Measurements from ENCODE around the gene RNF166. TPM values are rescaled to one million over a fixed set of nuclear protein-coding genes. Genes with fewer than 3 reads are reported as not detected.

RNF166 gene
- total RNA-seq, 1 donor from 2014 or later: 21.4 TPM

DNA sequence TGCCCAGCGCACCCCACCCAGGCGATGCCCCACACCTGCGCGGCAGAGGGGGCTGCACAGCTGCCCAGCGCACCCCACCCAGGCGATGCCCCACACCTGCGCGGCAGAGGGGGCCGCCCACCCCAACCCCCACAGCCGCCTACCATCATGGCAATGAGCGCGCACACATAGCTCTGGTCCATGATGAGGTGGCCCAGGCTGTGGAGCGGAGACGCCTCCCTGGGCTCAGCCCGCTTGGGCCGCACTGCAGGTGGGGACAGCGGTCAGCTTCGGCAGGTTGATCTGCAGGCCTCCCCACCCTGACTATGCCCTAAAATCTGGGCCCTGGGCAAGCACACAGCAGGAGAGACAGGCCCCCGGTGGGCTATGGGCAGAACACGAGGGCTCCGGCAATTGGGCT, 30.3 kb upstream of the RNF166 start:
- TF ChIP-seq, protein P1, sequence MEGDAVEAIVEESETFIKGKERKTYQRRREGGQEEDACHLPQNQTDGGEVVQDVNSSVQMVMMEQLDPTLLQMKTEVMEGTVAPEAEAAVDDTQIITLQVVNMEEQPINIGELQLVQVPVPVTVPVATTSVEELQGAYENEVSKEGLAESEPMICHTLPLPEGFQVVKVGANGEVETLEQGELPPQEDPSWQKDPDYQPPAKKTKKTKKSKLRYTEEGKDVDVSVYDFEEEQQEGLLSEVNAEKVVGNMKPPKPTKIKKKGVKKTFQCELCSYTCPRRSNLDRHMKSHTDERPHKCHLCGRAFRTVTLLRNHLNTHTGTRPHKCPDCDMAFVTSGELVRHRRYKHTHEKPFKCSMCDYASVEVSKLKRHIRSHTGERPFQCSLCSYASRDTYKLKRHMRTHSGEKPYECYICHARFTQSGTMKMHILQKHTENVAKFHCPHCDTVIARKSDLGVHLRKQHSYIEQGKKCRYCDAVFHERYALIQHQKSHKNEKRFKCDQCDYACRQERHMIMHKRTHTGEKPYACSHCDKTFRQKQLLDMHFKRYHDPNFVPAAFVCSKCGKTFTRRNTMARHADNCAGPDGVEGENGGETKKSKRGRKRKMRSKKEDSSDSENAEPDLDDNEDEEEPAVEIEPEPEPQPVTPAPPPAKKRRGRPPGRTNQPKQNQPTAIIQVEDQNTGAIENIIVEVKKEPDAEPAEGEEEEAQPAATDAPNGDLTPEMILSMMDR (IDR thresholded peaks at IDR 0.05; ENCODE audit: unreplicated experiment): no peak
- no peaks in the 10 kb centered on the region for H3K9me3 Mint-ChIP-seq
- no peaks in the 10 kb centered on the region for H3K36me3 Mint-ChIP-seq
- H3K27me3 Mint-ChIP-seq (ENCODE audit: low read depth): no peaks in the 10 kb centered on the region
- no peak overlapping the region for H3K27ac Mint-ChIP-seq
- no peaks in the 10 kb centered on the region for H3K4me1 Mint-ChIP-seq
- no peak overlapping the region for H3K4me3 Mint-ChIP-seq
- DNase-seq (ENCODE audit: low spot score in 2 of 2, unreplicated experiment in 2 of 2): no peak

DNA sequence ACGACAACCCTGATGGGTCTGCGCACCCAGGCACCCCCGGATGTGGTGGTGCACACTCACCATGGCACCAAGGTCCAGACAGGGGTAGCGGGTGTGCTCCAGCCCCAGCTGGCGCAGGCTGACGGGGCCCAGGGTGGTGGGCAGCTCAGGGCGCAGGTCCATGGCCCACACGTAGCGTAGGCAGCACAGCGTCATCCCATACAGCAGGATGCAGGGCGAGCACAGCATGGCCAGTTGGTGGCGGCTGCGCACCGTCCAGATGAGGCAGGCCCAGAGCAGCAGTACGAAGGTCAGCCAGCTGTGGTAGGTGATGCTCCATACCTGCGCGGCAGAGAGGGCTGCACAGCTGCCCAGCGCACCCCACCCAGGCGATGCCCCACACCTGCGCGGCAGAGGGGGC, 29.9 kb upstream of the RNF166 start:
- Mint-ChIP-seq H3K9me3 (no peaks in the 10 kb centered on the region), H3K27me3 (ENCODE audit: low read depth) (no peaks in the 10 kb centered on the region), H3K27ac (no peak overlapping the region), H3K4me1 (no peaks in the 10 kb centered on the region), H3K4me3 (no peak overlapping the region), H3K36me3 (peaks cover 3% of the 10 kb centered on the region)
- TF ChIP-seq, protein P1 (IDR thresholded peaks at IDR 0.05; ENCODE audit: unreplicated experiment): no peak
- DNase-seq (ENCODE audit: low spot score in 2 of 2, unreplicated experiment in 2 of 2): no peak

DNA sequence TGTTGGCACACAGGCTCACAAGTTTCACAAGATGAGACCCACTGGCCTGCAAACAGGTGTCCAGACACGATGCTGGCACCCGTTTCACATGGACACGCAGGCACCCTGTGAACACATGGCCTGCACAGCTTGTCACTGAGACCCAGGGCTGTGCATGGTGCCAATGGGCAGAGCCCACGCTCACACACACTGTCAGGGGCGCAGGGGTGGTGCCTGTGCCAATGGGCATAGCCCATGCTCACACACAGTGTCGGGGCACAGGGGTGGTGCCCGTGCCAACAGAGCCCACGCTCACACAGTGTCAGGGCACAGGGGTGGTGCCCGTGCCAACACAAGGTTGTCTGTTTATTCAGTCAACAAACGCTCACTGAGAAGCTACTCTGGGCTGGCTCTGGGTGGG, 29.4 kb upstream of the RNF166 start:
- DNase-seq (ENCODE audit: low spot score in 2 of 2, unreplicated experiment in 2 of 2): no peak

DNA sequence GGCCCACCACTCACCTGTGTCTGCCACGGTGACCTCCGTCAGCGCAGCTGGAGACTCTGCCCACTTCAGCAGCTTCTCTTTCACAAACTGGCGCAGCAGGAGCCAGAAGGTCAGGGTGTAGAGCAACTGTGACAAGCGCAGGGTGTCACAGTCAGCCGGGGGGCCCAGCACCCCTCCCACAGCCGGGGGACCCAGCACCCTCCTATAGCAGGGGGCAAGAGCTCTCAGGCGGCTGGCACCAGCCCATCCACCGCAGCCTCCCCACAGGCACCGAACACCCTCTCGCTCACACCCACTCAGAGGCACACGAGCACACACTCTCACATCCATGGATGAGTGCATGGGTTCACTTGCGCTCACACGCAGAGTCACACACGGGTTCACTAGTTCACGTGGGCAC, 28.9 kb upstream of the RNF166 start:
- H3K27ac Mint-ChIP-seq: no peak overlapping the region
- no peaks in the 10 kb centered on the region for H3K4me1 Mint-ChIP-seq
- TF ChIP-seq, protein P1 (IDR thresholded peaks at IDR 0.05; ENCODE audit: unreplicated experiment): no peak
- DNase-seq (ENCODE audit: low spot score in 2 of 2, unreplicated experiment in 2 of 2): no peak
- no peaks in the 10 kb centered on the region for H3K9me3 Mint-ChIP-seq
- H3K27me3 Mint-ChIP-seq (ENCODE audit: low read depth): no peaks in the 10 kb centered on the region
- no peak overlapping the region for H3K4me3 Mint-ChIP-seq
- H3K36me3 Mint-ChIP-seq: peaks cover 5% of the 10 kb centered on the region

More for the DNA sequence above, 29.4 kb upstream of the RNF166 start:
- Mint-ChIP-seq H3K27ac (no peak overlapping the region), H3K27me3 (ENCODE audit: low read depth) (no peaks in the 10 kb centered on the region), H3K4me1 (no peaks in the 10 kb centered on the region), H3K4me3 (no peak overlapping the region), H3K9me3 (no peaks in the 10 kb centered on the region), H3K36me3 (peaks cover 5% of the 10 kb centered on the region)
- TF ChIP-seq, protein P1 (IDR thresholded peaks at IDR 0.05; ENCODE audit: unreplicated experiment): no peak

DNA sequence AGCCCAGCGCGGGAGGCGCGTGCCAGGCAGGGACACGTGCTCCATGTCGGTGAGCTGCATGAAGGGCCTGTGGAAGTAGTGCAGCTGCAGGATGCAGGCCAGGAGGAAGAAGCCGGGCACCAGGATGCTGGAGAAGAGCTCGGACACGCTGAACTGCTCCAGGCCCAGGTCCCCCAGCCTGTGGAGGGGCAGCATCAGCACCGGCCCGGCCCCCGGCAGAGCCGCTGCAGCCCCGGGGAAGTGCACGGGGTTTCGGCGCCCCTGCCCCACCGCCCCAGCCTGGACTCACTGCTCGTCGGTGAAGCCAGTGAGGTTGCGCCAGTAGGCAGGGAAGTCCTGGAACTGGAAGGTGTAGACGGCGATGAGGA, 28.1 kb upstream of the RNF166 start:
- H3K27ac Mint-ChIP-seq: no peak overlapping the region
- TF ChIP-seq, protein P1 (IDR thresholded peaks at IDR 0.05; ENCODE audit: unreplicated experiment): no peak
- H3K4me1 Mint-ChIP-seq: no peaks in the 10 kb centered on the region
- H3K27me3 Mint-ChIP-seq (ENCODE audit: low read depth): no peaks in the 10 kb centered on the region
- no peaks in the 10 kb centered on the region for H3K9me3 Mint-ChIP-seq
- DNase-seq (ENCODE audit: low spot score in 2 of 2, unreplicated experiment in 2 of 2): no peak
- H3K36me3 Mint-ChIP-seq: peaks cover 9% of the 10 kb centered on the region
- no peak overlapping the region for H3K4me3 Mint-ChIP-seq

All from mesothelial cell of epicardium (in vitro differentiated cells).